ENCODE data around the gene CLN5. TPM values are rescaled to one million over a fixed set of nuclear protein-coding genes. Genes with fewer than 3 reads are reported as not detected.

Gene CLN5
- total and polyA plus RNA-seq, 2 of the 4 experiments (the other 2 are of a cell fraction), result 11.3 to 15.1 TPM

DNA sequence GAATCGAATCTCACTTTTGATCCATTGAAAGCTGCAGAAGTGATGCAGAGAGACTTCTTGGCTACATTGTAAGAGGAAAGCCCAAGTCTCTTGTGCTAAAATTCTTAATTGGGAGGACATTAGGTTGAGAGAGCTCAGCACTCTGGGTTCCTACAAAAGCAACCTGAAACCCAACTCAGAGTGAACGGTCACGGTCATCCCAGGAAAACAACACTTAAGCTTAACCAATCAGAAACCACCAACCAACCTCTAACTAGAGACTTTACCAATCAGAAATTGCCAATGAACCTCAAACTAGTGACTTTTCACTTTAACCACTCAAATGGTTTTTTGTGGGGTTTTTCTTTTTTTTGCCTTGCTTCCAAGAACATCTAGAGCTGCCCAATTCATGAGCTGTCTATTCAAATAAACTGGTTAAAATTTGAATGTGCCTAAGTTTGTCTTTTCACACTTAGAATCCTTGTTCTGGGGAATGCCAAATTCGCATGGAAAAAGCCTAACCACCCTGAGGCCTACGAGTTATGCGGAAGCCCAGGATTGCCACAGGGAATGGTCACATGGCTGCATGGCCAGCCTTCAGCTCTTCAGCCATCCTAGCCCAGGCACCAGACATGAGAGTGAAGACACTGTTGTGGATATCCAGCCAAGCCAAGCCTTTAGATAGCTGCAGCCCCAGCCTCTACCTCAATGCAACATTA is 17.8 kb upstream of the CLN5 start:
- no peak overlapping the region for H3K4me3 ChIP-seq (ENCODE audit: insufficient read depth, low read depth, low read length)
- H3K4me1 ChIP-seq (ENCODE audit: control insufficient read depth, insufficient read depth, low read length), result no peaks in the 10 kb centered on the region
- no peak overlapping the region for H2AK9ac ChIP-seq (replicated peaks; ENCODE audit: low read depth, low read length, poor library complexity)
- dilution Hi-C loops (cut with HindIII; ENCODE audit: low sequenced_read_pairs, unreplicated experiment) (no loop called here), in situ Hi-C loops (cut with MboI; ENCODE audit: low sequenced_read_pairs) (no loop called here), intact Hi-C loops (cut with micrococcal nuclease) (no loop called here)
- H3K27me3 ChIP-seq (ENCODE audit: control insufficient read depth, insufficient read depth, low read length), result peaks cover 20% of the 10 kb centered on the region
- H3K9ac ChIP-seq (ENCODE audit: low read depth, low read length), result no peak overlapping the region
- H3K9me1 ChIP-seq (ENCODE audit: insufficient read depth, low read length), result no peaks in the 10 kb centered on the region
- no peak for DNase-seq
- H3K27ac ChIP-seq (ENCODE audit: insufficient read depth, low read length), result no peak overlapping the region
- no peak overlapping the region for H4K8ac ChIP-seq (ENCODE audit: low read depth in 2 of 2, low read length in 2 of 2)
- no peak overlapping the region for H2BK120ac ChIP-seq (ENCODE audit: low read depth, low read length)
- H3K36me3 ChIP-seq (ENCODE audit: control insufficient read depth, insufficient read depth, low read length), result no peaks in the 10 kb centered on the region
- H3K14ac ChIP-seq (replicated peaks; ENCODE audit: low read depth, low read length), result no peak overlapping the region
- no peak overlapping the region for H2AFZ ChIP-seq (replicated peaks; ENCODE audit: low read length, poor library complexity)
- H4K20me1 ChIP-seq (ENCODE audit: insufficient read depth, low read length), result no peaks in the 10 kb centered on the region
- ChIA-PET CTCF (no interaction called here), POLR2A (ENCODE audit: unreplicated experiment) (no interaction called here)
- BruUV-seq (replicated peaks), result no TSS peak
- 60% methylated on average over 1 of the region's 6 CpGs; no CpG with 5 or more reads in 1 of the 2 experiments for WGBS, 2 experiments (ENCODE audit: extremely low coverage in 2 of 2, insufficient read length in 1 of 2)
- H2BK20ac ChIP-seq (ENCODE audit: low read depth, low read length), result no peak overlapping the region
- no peak overlapping the region for H3K56ac ChIP-seq (ENCODE audit: extremely low read depth, insufficient read depth, low read length)
- no peak overlapping the region for H3K18ac ChIP-seq (ENCODE audit: low read depth, low read length)
- H2BK5ac ChIP-seq (ENCODE audit: low read depth, low read length, poor library complexity, severe bottlenecking), result no peak overlapping the region
- H3K9me3 ChIP-seq (ENCODE audit: control insufficient read depth, insufficient read depth, low read length), result no peaks in the 10 kb centered on the region
- no peak overlapping the region for H2BK15ac ChIP-seq (ENCODE audit: low read depth, low read length)
- no peak overlapping the region for H3K4me2 ChIP-seq (ENCODE audit: low read depth, low read length)
- H3K23ac ChIP-seq (ENCODE audit: low read depth, low read length), result no peak overlapping the region
- no peak overlapping the region for H3K4ac ChIP-seq (ENCODE audit: low read depth, low read length)
- H2AK5ac ChIP-seq (ENCODE audit: low read depth, low read length), result no peak overlapping the region
- TF ChIP-seq FOS (IDR thresholded peaks at IDR 0.05; ENCODE audit: low read depth, low read length), result no peak
- no peak for TF ChIP-seq ELK1 (IDR thresholded peaks at IDR 0.05; ENCODE audit: borderline replicate concordance, low read depth, low read length)
- no peak for TF ChIP-seq MXI1 (IDR thresholded peaks at IDR 0.05; ENCODE audit: borderline replicate concordance, low read depth, low read length)
- TF ChIP-seq MAFK (IDR thresholded peaks at IDR 0.05; ENCODE audit: low read depth, low read length), result no peak
- TF ChIP-seq RCOR1 (IDR thresholded peaks at IDR 0.05; ENCODE audit: insufficient replicate concordance, low read length), result no peak
- TF ChIP-seq CHD1 (IDR thresholded peaks at IDR 0.05; ENCODE audit: low read depth, low read length), result no peak
- no peak for TF ChIP-seq RFX5 (IDR thresholded peaks at IDR 0.05; ENCODE audit: low read depth, low read length)
- no peak for TF ChIP-seq NFE2L2 (IDR thresholded peaks at IDR 0.05; ENCODE audit: low read depth, low read length)
- TF ChIP-seq MAZ (IDR thresholded peaks at IDR 0.05; ENCODE audit: borderline replicate concordance, low read depth, low read length), result no peak
- no peak for TF ChIP-seq USF2 (IDR thresholded peaks at IDR 0.05; ENCODE audit: low read depth, low read length)
- TF ChIP-seq, protein P1, sequence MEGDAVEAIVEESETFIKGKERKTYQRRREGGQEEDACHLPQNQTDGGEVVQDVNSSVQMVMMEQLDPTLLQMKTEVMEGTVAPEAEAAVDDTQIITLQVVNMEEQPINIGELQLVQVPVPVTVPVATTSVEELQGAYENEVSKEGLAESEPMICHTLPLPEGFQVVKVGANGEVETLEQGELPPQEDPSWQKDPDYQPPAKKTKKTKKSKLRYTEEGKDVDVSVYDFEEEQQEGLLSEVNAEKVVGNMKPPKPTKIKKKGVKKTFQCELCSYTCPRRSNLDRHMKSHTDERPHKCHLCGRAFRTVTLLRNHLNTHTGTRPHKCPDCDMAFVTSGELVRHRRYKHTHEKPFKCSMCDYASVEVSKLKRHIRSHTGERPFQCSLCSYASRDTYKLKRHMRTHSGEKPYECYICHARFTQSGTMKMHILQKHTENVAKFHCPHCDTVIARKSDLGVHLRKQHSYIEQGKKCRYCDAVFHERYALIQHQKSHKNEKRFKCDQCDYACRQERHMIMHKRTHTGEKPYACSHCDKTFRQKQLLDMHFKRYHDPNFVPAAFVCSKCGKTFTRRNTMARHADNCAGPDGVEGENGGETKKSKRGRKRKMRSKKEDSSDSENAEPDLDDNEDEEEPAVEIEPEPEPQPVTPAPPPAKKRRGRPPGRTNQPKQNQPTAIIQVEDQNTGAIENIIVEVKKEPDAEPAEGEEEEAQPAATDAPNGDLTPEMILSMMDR (conservative IDR thresholded peaks at IDR 0.05; ENCODE audit: low read depth, low read length), result no peak
- TF ChIP-seq BHLHE40 (IDR thresholded peaks at IDR 0.05; ENCODE audit: low read depth, low read length), result no peak
- TF ChIP-seq CEBPB (IDR thresholded peaks at IDR 0.05; ENCODE audit: low read depth, low read length), result no peak
- TF ChIP-seq POLR2A (IDR thresholded peaks at IDR 0.05; ENCODE audit: low read depth, low read length), result no peak
- no peak for TF ChIP-seq SMC3 (IDR thresholded peaks at IDR 0.05; ENCODE audit: low read depth, low read length)
- TF ChIP-seq RAD21 (IDR thresholded peaks at IDR 0.05; ENCODE audit: low read length), result no peak
- no peak overlapping the region for H4K5ac ChIP-seq (ENCODE audit: low read depth, low read length)
- no peaks in the 10 kb centered on the region for H3K79me1 ChIP-seq (ENCODE audit: low read depth in 1 of 2, low read length in 2 of 2)
- no peak overlapping the region for H4K91ac ChIP-seq (ENCODE audit: insufficient read depth, low read depth, low read length)
- ATAC-seq (ENCODE audit: low read depth), result no peak
